K562 (cell line): ENCODE measurements around the gene BTBD2. TPM values are rescaled to one million over a fixed set of nuclear protein-coding genes. Genes with fewer than 3 reads are reported as not detected.

Source experiments
- BMI1 ChIP-seq: fragments of 150-350 bp; IDR thresholded peaks from 2 replicates; pipeline ENCODE4 v1.6.1; 2014; ENCODE audit warnings: low read length
- CREBBP ChIP-seq: IDR thresholded peaks from one replicate; pipeline ENCODE4 v1.6.1; 2012; ENCODE audit warnings: low read depth, mild to moderate bottlenecking, control low read depth, inconsistent platforms, low read length
- PHB ChIP-seq: fragments of 250-450 bp; sonication (Bioruptor Pico); IDR thresholded peaks from 2 replicates; pipeline ENCODE4 v1.5.0; 2021
- POU5F1 ChIP-seq: fragments of 150-350 bp; IDR thresholded peaks from 2 replicates; pipeline ENCODE4 v1.6.1; 2014; ENCODE audit warnings: borderline replicate concordance, low read length, low read depth, mild to moderate bottlenecking; ENCODE audit not compliant: partially characterized antibody
- PURB ChIP-seq: sonication (generic); formaldehyde crosslinking; IDR thresholded peaks from 2 replicates; pipeline ENCODE4 v1.9.0; 2021; ENCODE audit warnings: low read depth, mild to moderate bottlenecking, missing genetic modification reagents
- PYGO2 ChIP-seq: fragments of 450-650 bp; IDR thresholded peaks from 2 replicates; pipeline ENCODE4 v1.6.1; 2016; ENCODE audit warnings: mild to moderate bottlenecking, missing genetic modification characterization, moderate library complexity, missing compliant biosample characterization
- RB1 ChIP-seq: fragments of 450-650 bp; IDR thresholded peaks from 2 replicates; pipeline ENCODE4 v1.6.1; 2017; ENCODE audit warnings: low read depth, mild to moderate bottlenecking
- RBBP5 ChIP-seq: fragments of 200-600 bp; sonication (generic); IDR thresholded peaks from 2 replicates; pipeline ENCODE4 v1.6.1; 2012; ENCODE audit warnings: borderline replicate concordance, mild to moderate bottlenecking, low read length, control low read depth, inconsistent platforms; ENCODE audit not compliant: insufficient read depth, poor library complexity, severe bottlenecking
- RBM17 ChIP-seq: fragments of 200-400 bp; formaldehyde crosslinking; IDR thresholded peaks from 2 replicates; pipeline ENCODE4 v1.6.1; 2017; ENCODE audit warnings: low read depth, mild to moderate bottlenecking, low read length, borderline replicate concordance
- SP2 ChIP-seq: IDR thresholded peaks from 2 replicates; pipeline ENCODE4 v1.6.1; 2011; ENCODE audit warnings: mild to moderate bottlenecking, low read depth, low read length, moderate library complexity; ENCODE audit not compliant: poor library complexity, severe bottlenecking; ENCODE audit errors: extremely low read depth
- TEAD4 ChIP-seq, 2 experiments: sonication (generic) in 1 of 2; formaldehyde crosslinking in 1 of 2; IDR thresholded peaks; 2 replicates each; pipeline versions ENCODE4 v1.6.1 to v1.8.0; 2012 to 2022; ENCODE audit warnings: borderline replicate concordance in 1 of 2, inconsistent platforms in 1 of 2, low read length in 1 of 2, mild to moderate bottlenecking in 1 of 2, missing genetic modification reagents in 1 of 2
- THRAP3 ChIP-seq: fragments of 450-650 bp; IDR thresholded peaks from 2 replicates; pipeline ENCODE4 v1.6.1; 2016; ENCODE audit warnings: mild to moderate bottlenecking, inconsistent platforms, borderline replicate concordance
- ZNF134 ChIP-seq: fragments of 250-450 bp; sonication (Bioruptor Pico); conservative IDR thresholded peaks from 2 replicates; pipeline ENCODE4 v1.4.0; 2020
- polyA plus RNA-seq, 8 experiments: library from polyadenylated mRNA; depleted of rRNA in 4 of 8; stranded (reverse) in 5 of 8; unstranded in 3 of 8; fragments of >200 nt; fragmentation: Nextera tagmentation in 2 of 8; fragmentation: Illumina TruSeq in 1 of 8; extraction: Ambion mirVana in 2 of 8; extraction: Trizol in 1 of 8; gene quantifications; 2 replicates each; pipeline versions ENCODE4 v1.2.1 to v1.2.3, GENCODE V29; 2011 to 2014; ENCODE audit warnings: inconsistent platforms in 1 of 8, missing spikeins in 1 of 8
- total RNA-seq, 7 experiments: library from RNA; depleted of rRNA in 6 of 7; stranded (reverse); fragments of >200 nt in 6 of 7; fragmentation: Illumina TruSeq in 2 of 7; extraction: Trizol in 2 of 7; gene quantifications; 2 replicates each; pipeline versions ENCODE4 v1.2.1 to v1.2.3, GENCODE V29; 2011 to 2021; ENCODE audit warnings: low replicate concordance in 1 of 7
- TF ChIP-seq, protein P1 (sequence below), 2 experiments: IDR thresholded peaks in 1 of 2; conservative IDR thresholded peaks in 1 of 2; 2 replicates each; pipeline ENCODE4 v1.6.1; 2016; ENCODE audit warnings: low read depth in 2 of 2, mild to moderate bottlenecking in 1 of 2, missing compliant biosample characterization in 1 of 2, missing genetic modification characterization in 1 of 2, moderate library complexity in 1 of 2
- TF ChIP-seq, protein P2 (sequence below): fragments of 250-450 bp; sonication (Bioruptor Pico); IDR thresholded peaks from 2 replicates; pipeline ENCODE4 v1.4.0; 2020; ENCODE audit warnings: mild to moderate bottlenecking, moderate library complexity
- TF ChIP-seq, protein P3 (sequence below): fragments of 250-450 bp; sonication (Bioruptor Pico); IDR thresholded peaks from 2 replicates; pipeline ENCODE4 v1.5.0; 2022; ENCODE audit warnings: mild to moderate bottlenecking

The BTBD2 gene
- total and polyA plus RNA-seq, 9 of the 15 experiments (the other 6 are each of a cell fraction or from before 2014, with no cell fraction given) = 0.10 to 15.6 (median 6.9) TPM

DNA sequence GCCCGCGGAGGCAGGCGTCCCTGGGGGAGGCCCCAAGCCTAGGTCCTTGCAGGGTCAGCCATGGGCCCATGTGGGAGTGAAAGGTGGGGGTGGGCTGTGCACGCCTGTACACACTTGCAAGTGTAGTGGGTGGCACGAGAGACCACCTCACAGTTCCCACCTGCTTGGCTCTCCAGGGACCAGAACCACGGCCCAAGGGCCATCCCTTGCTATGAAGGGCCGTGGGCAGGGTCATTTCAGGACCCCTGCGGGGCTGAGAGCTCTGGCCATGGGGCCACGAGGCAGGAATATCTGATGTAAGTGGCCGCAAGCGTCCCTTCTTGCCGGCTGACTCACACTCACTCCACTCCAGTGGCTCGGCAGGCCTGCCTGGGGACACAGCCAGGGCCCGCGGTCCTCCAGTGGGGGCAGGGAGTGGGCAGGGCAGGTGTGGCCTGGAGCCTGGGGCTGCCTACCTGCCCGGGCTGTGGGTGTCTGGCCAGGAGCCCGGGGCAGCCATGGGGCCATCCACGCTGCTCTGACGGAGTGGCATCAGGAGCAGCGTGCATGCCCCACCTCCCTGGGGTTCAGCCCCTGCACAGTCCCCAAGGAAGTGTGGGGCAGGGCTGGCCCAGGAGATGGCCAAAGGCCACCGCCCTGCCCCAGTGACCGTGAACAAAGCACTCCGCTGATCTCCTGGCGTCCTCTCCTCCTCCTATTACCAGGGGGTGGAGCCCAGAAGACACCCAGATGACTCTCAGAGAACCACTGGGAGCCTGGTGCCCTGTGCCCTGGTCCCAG is 44.1 kb upstream of the BTBD2 start (continued):
- TF ChIP-seq, protein P1, sequence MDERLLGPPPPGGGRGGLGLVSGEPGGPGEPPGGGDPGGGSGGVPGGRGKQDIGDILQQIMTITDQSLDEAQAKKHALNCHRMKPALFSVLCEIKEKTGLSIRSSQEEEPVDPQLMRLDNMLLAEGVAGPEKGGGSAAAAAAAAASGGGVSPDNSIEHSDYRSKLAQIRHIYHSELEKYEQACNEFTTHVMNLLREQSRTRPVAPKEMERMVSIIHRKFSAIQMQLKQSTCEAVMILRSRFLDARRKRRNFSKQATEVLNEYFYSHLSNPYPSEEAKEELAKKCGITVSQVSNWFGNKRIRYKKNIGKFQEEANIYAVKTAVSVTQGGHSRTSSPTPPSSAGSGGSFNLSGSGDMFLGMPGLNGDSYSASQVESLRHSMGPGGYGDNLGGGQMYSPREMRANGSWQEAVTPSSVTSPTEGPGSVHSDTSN (CRISPR knock-in tag; IDR thresholded peaks at IDR 0.05; ENCODE audit: low read depth) = no peak
- TF ChIP-seq, protein P1 (tag; conservative IDR thresholded peaks at IDR 0.05; ENCODE audit: low read depth) = no peak
- no peak for TF ChIP-seq THRAP3
- peak; percentile 57 for TF ChIP-seq PYGO2
- no peak for TF ChIP-seq SP2
- no peak for TF ChIP-seq PHB (CRISPR knock-in tag)
- TF ChIP-seq, protein P2, sequence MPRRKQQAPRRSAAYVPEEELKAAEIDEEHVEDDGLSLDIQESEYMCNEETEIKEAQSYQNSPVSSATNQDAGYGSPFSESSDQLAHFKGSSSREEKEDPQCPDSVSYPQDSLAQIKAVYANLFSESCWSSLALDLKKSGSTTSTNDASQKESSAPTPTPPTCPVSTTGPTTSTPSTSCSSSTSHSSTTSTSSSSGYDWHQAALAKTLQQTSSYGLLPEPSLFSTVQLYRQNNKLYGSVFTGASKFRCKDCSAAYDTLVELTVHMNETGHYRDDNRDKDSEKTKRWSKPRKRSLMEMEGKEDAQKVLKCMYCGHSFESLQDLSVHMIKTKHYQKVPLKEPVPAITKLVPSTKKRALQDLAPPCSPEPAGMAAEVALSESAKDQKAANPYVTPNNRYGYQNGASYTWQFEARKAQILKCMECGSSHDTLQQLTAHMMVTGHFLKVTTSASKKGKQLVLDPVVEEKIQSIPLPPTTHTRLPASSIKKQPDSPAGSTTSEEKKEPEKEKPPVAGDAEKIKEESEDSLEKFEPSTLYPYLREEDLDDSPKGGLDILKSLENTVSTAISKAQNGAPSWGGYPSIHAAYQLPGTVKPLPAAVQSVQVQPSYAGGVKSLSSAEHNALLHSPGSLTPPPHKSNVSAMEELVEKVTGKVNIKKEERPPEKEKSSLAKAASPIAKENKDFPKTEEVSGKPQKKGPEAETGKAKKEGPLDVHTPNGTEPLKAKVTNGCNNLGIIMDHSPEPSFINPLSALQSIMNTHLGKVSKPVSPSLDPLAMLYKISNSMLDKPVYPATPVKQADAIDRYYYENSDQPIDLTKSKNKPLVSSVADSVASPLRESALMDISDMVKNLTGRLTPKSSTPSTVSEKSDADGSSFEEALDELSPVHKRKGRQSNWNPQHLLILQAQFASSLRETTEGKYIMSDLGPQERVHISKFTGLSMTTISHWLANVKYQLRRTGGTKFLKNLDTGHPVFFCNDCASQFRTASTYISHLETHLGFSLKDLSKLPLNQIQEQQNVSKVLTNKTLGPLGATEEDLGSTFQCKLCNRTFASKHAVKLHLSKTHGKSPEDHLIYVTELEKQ (CRISPR knock-in tag) = peak; percentile 54
- TF ChIP-seq TEAD4 (IDR thresholded peaks at IDR 0.05; ENCODE audit: low read length) = no peak
- TF ChIP-seq TEAD4 (CRISPR knock-in tag; IDR thresholded peaks at IDR 0.05; ENCODE audit: borderline replicate concordance) = no peak
- TF ChIP-seq RBBP5 = peak; percentile 58
- TF ChIP-seq ZNF134 = peak; percentile 9
- no peak for TF ChIP-seq RBM17
- TF ChIP-seq, protein P3, sequence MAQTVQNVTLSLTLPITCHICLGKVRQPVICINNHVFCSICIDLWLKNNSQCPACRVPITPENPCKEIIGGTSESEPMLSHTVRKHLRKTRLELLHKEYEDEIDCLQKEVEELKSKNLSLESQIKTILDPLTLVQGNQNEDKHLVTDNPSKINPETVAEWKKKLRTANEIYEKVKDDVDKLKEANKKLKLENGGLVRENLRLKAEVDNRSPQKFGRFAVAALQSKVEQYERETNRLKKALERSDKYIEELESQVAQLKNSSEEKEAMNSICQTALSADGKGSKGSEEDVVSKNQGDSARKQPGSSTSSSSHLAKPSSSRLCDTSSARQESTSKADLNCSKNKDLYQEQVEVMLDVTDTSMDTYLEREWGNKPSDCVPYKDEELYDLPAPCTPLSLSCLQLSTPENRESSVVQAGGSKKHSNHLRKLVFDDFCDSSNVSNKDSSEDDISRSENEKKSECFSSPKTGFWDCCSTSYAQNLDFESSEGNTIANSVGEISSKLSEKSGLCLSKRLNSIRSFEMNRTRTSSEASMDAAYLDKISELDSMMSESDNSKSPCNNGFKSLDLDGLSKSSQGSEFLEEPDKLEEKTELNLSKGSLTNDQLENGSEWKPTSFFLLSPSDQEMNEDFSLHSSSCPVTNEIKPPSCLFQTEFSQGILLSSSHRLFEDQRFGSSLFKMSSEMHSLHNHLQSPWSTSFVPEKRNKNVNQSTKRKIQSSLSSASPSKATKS (CRISPR knock-in tag) = no peak
- TF ChIP-seq POU5F1 = no peak
- TF ChIP-seq CREBBP = no peak
- no peak for TF ChIP-seq PURB (CRISPR knock-in tag)
- no peak for TF ChIP-seq BMI1
- peak; percentile 59 for TF ChIP-seq RB1
